Measurements from ENCODE around the gene PMIS2.

GRCh38 chr19:35543280-35544109 lies 42.5 kb upstream of the PMIS2 start:
- TF ChIP-seq RARB (CRISPR knock-in tag; IDR thresholded peaks at IDR 0.05), result no peak
- TF ChIP-seq ESRRG (CRISPR knock-in tag; IDR thresholded peaks at IDR 0.05), result no peak
- no peak for TF ChIP-seq PATZ1 (CRISPR knock-in tag; IDR thresholded peaks at IDR 0.05; ENCODE audit: borderline replicate concordance)
- TF ChIP-seq ZNF70 (CRISPR knock-in tag; IDR thresholded peaks at IDR 0.05), result no peak
- TF ChIP-seq ARNTL (CRISPR knock-in tag; IDR thresholded peaks at IDR 0.05; ENCODE audit: borderline replicate concordance, low read depth), result no peak
- no peak for TF ChIP-seq SNAI2 (CRISPR knock-in tag; IDR thresholded peaks at IDR 0.05)
- no peak for TF ChIP-seq PPARA (CRISPR knock-in tag; IDR thresholded peaks at IDR 0.05; ENCODE audit: borderline replicate concordance)
- TF ChIP-seq CREB5 (CRISPR knock-in tag; IDR thresholded peaks at IDR 0.05; ENCODE audit: low read depth), result no peak
- no peak for TF ChIP-seq CSDC2 (CRISPR knock-in tag; IDR thresholded peaks at IDR 0.05)
- no peak for TF ChIP-seq ZFP30 (CRISPR knock-in tag; IDR thresholded peaks at IDR 0.05)
- TF ChIP-seq GLIS3 (CRISPR knock-in tag; IDR thresholded peaks at IDR 0.05), result no peak
- TF ChIP-seq ZNF565 (CRISPR knock-in tag; conservative IDR thresholded peaks at IDR 0.05; ENCODE audit: low read depth), result no peak
- TF ChIP-seq TSHZ2 (CRISPR knock-in tag; IDR thresholded peaks at IDR 0.05), result no peak

Data from SK-N-SH treated with all-trans-retinoic acid at 6 μM for 48 hours (cell line).